Omental fat pad (tissue), 4 donors: ENCODE measurements around the gene FBXO42. TPM values are rescaled to one million over a fixed set of nuclear protein-coding genes. Genes with fewer than 3 reads are reported as not detected.
"Not testable (repeated sequence)": the region's sequence is repeated elsewhere in the genome, so short reads cannot be mapped to it uniquely, and the experiment has no call there.

Experiments
- ATAC-seq: fragments of 150-250 bp; one replicate; pipeline ENCODE4 v1.9.1; 2016; ENCODE audit warnings: mild to moderate bottlenecking, moderate library complexity; ENCODE audit not compliant: low FRiP score
- DNase-seq: peaks from one replicate; pipeline ENCODE4 v3.0.0-alpha.2; 2019; ENCODE audit warnings: low spot score
- total RNA-seq, 4 donors: library from RNA; depleted of rRNA; stranded (reverse); fragments of >200 nt; gene quantifications; one replicate each; pipeline ENCODE4 v1.1.0, GENCODE V29; 2016
- TF ChIP-seq, protein P1 (sequence below), 3 donors: fragments of 450-650 bp; IDR thresholded peaks; one replicate each; pipeline ENCODE4 v1.5.1; 2016 to 2017; ENCODE audit warnings: antibody characterized with exemption in 3 of 3, mild to moderate bottlenecking in 3 of 3, moderate library complexity in 2 of 3

FBXO42 gene
- total RNA-seq, 4 donors from 2014 or later, result 16.1 to 29.8 (median 19.2) TPM

GRCh38 chr1:16258591-16259135 lies 93.6 kb downstream of the FBXO42 start:
- no peak for DNase-seq
- TF ChIP-seq, protein P1, sequence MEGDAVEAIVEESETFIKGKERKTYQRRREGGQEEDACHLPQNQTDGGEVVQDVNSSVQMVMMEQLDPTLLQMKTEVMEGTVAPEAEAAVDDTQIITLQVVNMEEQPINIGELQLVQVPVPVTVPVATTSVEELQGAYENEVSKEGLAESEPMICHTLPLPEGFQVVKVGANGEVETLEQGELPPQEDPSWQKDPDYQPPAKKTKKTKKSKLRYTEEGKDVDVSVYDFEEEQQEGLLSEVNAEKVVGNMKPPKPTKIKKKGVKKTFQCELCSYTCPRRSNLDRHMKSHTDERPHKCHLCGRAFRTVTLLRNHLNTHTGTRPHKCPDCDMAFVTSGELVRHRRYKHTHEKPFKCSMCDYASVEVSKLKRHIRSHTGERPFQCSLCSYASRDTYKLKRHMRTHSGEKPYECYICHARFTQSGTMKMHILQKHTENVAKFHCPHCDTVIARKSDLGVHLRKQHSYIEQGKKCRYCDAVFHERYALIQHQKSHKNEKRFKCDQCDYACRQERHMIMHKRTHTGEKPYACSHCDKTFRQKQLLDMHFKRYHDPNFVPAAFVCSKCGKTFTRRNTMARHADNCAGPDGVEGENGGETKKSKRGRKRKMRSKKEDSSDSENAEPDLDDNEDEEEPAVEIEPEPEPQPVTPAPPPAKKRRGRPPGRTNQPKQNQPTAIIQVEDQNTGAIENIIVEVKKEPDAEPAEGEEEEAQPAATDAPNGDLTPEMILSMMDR (IDR thresholded peaks at IDR 0.05), result no peak

DNA sequence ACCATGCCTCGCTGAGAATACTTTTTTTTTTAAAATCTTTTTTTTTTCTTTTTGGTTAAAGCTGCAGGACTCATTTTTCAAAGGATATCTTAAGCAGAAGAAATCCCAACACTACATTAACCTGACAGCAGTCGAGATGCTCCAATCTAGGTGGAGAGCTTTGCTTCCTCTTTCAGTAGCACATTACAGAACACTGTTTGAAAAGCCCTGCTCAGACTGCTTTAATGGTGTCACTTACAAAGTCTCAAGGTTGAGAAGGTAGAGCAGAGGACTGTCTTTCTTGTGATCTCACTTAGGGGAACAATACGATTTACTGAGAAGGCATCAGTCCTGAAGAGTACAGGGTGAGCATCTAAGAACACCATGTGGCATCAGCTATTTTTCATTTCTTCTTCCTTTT lies 94.3 kb downstream of the FBXO42 start:
- DNase-seq, result no peak
- TF ChIP-seq, protein P1 (IDR thresholded peaks at IDR 0.05), result no peak
- ATAC-seq, result no peak

More at GRCh38 chr1:16258591-16259135, 93.6 kb downstream of the FBXO42 start:
- no peak for ATAC-seq

GRCh38 chr1:16257556-16257955 lies 94.7 kb downstream of the FBXO42 start:
- not testable (repeated sequence) for ATAC-seq, DNase-seq

DNA sequence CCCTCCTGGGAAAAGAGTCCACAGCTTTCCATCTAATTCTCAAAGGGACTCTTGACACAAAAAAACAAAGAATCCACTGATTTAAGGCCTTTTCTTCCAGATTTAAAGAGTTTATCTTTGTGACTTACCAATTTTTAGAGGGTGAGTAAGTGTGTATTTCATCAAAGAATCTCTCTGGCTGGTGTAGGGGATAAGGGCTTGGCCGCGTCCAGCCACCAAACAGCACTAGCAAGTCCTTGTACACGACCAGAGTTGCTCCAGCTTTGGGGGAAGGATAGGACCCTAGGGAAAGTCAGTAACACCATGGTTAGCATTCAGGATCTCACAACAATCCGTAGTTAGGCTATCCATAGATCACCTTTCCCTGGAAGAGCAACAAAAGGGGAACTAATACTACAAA lies 95.8 kb downstream of the FBXO42 start:
- TF ChIP-seq, protein P1 (IDR thresholded peaks at IDR 0.05), result no peak
- DNase-seq (no peak), ATAC-seq (no peak)

DNA sequence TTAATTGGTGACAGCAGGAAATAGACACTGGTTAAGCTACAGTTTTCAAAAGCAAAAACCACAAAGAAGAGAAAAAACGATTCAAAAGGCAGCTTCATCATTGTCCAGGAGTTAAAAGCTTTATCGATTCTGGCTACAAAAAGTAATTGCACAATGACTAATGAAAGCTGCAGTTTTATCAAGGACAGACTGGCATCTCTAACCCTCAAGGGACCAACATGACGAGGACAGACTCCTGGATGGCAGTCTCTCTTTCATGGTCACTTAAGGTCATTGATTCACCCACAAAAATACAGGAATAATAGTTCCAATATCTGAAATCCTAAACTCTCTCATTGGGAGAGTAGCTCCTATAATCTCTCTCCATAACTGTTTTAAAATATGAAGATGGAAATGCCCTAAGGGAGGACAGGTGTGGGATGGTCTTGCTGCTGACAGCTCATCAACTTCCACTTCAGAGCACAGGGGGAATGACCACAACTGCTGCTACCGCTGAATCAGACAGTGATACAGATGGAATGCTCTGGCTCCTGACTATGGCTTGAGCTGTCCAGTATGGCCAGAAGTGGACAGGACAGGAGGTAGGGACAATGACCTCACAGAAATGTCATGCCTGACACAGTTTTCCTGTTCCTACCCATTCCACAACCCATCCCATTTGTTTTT lies 97.9 kb downstream of the FBXO42 start:
- DNase-seq, result no peak
- ATAC-seq, result peak; percentile 21
- TF ChIP-seq, protein P1 (IDR thresholded peaks at IDR 0.05), result no peak

- ATAC-seq (no peak), DNase-seq (no peak)
- TF ChIP-seq, protein P1 (IDR thresholded peaks at IDR 0.05), result no peak
These were observed 98.9 kb downstream of the FBXO42 start for GRCh38 chr1:16253332-16253922.

DNA sequence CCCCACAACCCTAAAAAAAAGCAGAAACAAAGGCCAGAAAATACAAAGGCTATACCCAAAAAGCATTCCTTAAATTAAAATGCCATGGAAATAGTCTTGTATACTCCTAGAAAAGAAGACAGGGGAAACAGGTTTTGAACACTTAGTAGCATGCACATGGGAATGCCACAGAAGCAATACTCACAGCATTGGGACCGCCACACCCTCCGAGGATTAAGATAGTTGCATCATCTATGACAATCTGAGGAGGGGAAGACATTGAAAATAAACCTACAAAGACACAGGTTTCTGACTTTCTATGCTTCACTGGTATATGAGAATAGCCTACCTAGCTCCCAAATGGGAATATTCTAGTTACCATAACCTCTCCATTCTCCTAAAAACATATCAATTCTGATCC lies 99.4 kb downstream of the FBXO42 start:
- TF ChIP-seq, protein P1 (IDR thresholded peaks at IDR 0.05), result no peak
- no peak for ATAC-seq
- DNase-seq, result no peak
